MG63 (cell line): ENCODE data around the gene TCF3. TPM values are rescaled to one million over a fixed set of nuclear protein-coding genes. Genes with fewer than 3 reads are reported as not detected.
"Not testable (repeated sequence)": the region's sequence is repeated elsewhere in the genome, so short reads cannot be mapped to it uniquely, and the experiment has no call there.

Experiments used
- DNase-seq: peaks from one replicate; pipeline ENCODE4 v3.0.0-alpha.2; 2020
- H3K27me3 ChIP-seq: fragments of 250-450 bp; sonication (Bioruptor Pico); 2 replicates; pipeline ENCODE4 v1.5.1; 2020; ENCODE audit warnings: mild to moderate bottlenecking, moderate library complexity
- H3K36me3 ChIP-seq: fragments of 250-450 bp; sonication (Bioruptor Pico); 2 replicates; pipeline ENCODE4 v1.5.1; 2020; ENCODE audit warnings: mild to moderate bottlenecking, moderate library complexity
- H3K4me3 ChIP-seq: fragments of 250-450 bp; sonication (Bioruptor Pico); 2 replicates; pipeline ENCODE4 v1.5.1; 2020; ENCODE audit warnings: mild to moderate bottlenecking, moderate library complexity
- H3K9me3 ChIP-seq: fragments of 250-450 bp; sonication (Bioruptor Pico); 2 replicates; pipeline ENCODE4 v1.5.1; 2020; ENCODE audit warnings: mild to moderate bottlenecking, moderate library complexity
- total RNA-seq: library from RNA; depleted of rRNA; stranded (reverse); fragments of >200 nt; shearing (Covaris generic); gene quantifications from 2 replicates; pipeline ENCODE4 v1.2.3, GENCODE V29; 2014; ENCODE audit warnings: low replicate concordance

Gene TCF3
- total RNA-seq, 1 experiment from 2014 or later, result 135 TPM

DNA sequence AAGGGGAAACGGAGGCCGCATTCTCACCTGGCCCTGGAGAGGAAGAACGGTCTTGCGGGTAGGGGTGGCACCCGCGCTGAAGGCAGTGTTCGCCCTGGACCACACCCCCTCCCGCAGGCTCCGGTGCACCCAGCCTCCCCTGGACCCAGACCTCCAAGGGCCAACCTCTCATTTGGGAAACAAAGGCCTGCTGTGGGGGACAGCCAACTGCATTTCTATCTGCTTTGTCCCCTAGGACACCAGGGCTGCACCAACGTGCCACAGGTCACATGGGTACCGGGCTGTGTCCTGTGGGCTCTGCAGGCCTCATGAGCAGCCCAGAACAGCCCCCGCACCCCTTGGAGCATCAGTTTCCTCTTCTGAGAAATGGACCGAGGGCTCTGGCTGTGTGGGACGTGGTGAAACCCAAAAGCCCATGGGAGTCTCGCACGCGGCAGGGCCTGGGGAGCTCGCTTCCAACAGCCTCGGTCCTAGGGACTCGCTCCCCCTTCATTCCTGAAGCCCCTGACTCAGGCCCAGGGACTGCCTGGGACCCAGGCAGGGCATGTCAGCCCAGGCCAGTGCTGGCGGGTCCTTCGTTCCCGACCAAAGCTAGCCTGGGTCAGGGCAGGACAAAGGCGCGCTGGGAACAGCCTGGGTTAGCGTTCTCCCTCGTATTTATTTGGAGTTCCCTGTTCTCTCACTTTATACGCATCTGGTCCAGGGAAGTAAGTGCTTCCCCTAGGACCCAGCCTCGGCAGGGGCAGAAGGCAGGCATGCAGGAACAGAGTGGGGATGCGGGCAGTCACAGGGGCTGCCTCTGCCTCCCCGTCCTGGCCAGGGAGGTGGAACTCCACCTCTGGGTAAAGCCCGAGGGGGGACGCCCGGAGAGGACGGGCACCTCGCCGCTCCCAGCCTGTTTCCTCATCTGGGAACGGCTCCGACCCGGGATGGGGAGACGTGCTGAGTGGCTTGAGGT lies 4.6 kb downstream of the TCF3 start:
- Histone ChIP-seq H3K9me3 (no peaks in the 10 kb centered on the region), H3K36me3 (peaks cover 10% of the 10 kb centered on the region; the same call in 1 of the 2 replicates), H3K27me3 (no peaks in the 10 kb centered on the region), H3K4me3 (no peak overlapping the region)
- DNase-seq, result no peak

DNA sequence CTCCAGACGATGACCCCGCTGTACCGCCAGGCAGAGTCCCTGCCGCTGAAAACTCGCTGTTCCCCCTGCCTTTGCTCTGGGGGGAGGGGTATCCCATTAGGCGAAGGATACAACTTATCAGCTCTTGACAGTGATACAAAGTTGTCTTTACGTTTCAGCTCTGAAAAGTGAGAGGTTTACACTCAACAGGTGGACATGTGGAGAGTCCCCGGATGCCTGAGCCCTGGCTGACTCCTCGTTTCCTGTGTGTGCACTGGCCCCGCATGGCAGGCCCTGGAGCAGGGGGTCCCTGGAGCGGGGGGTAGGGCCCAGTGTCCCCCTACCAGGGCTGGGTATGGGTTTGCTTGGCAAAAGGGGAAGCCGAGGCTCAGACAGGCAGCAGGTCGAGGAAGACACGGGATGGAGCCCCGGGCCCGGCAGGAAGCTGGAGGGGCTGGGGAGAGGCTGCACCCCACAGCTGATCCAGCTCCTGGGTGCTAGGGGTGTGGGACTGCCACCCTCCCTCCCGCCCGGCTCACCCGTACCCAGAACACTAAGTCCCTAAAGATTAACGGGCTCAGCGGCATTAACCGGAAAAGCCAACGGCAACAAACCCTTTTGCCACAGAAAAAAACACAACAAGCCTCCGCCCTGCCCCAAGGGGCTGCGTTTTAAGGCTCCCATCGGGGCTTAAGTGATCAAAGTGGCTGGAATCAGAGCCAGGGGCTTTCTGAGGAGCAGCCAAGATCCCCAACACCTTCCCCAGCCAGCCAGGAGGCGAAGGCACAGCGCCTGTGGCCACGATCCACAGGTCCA lies 5.6 kb downstream of the TCF3 start:
- Histone ChIP-seq H3K9me3 (no peaks in the 10 kb centered on the region), H3K4me3 (no peak overlapping the region), H3K36me3 (peaks cover 10% of the 10 kb centered on the region; the same call in 1 of the 2 replicates), H3K27me3 (no peaks in the 10 kb centered on the region)
- no peak for DNase-seq

DNA sequence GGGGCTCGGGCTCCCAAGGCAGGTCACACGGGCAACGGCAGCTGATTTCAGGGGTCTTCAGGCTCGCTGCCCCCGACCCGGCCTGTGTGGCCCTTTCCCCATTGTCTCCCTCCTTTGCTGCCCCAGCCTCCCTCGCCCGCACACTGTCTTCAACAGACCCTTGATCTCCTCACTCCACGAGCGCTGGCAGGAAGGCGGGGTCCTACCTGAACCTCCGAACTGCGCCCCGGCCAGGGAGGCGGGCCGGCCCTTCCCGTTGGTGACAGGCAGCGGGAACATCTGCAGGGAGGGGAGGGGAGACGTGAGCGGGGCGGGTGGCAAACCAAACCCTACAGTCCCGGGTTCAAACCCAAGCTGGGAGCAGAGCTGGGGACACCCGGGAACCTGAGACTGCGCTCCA lies 6.3 kb downstream of the TCF3 start:
- H3K36me3 ChIP-seq, result peaks cover 10% of the 10 kb centered on the region; the same call in 1 of the 2 replicates
- no peak overlapping the region for H3K4me3 ChIP-seq
- DNase-seq, result no peak
- no peaks in the 10 kb centered on the region for H3K27me3 ChIP-seq
- H3K9me3 ChIP-seq, result no peaks in the 10 kb centered on the region

DNA sequence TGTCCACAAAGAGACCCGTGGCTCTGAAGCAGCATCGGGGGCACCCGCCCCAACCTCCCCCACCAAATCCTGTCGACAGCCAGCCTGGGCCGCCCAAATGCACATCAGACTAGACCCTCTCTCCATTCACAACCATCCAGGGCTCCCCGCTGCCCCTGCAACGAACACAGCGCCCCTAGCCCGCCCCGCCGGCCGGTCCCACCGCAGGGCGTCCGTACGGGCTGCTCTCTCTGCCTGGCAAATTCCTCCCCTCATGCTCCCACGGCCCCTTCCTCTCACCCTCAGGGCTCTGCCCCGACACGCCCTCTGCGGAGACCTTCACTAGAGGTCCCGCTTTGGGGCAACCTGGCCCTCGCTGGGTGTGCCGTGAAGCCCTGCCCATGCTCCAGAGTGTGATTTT lies 7.1 kb downstream of the TCF3 start:
- H3K9me3 ChIP-seq, result no peaks in the 10 kb centered on the region
- no peaks in the 10 kb centered on the region for H3K27me3 ChIP-seq
- no peak overlapping the region for H3K4me3 ChIP-seq
- peaks cover 10% of the 10 kb centered on the region; the same call in 1 of the 2 replicates for H3K36me3 ChIP-seq
- no peak for DNase-seq

DNA sequence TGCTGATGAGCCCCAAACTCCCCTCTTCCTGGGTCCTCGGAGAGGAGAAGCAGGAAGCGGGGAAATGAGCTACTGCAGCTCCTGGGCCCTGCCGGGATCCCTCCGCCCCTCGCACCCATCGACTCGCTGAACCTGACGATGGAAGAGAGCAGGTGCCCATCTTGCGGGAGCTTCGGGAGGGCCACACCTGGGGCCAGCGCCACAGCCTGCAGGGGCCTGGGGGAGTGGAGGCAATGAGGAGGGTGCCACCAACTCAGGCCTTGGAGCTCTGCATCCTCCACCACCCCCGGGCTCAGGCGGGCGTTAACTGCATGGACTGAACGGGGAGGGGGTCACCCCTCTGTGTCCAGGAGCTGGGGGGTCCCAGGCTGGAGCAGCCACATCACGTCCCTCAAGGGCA lies 8.3 kb downstream of the TCF3 start:
- no peaks in the 10 kb centered on the region for H3K27me3 ChIP-seq
- H3K4me3 ChIP-seq, result no peak overlapping the region
- H3K9me3 ChIP-seq, result no peaks in the 10 kb centered on the region
- no peak for DNase-seq
- H3K36me3 ChIP-seq, result peaks cover 6% of the 10 kb centered on the region

DNA sequence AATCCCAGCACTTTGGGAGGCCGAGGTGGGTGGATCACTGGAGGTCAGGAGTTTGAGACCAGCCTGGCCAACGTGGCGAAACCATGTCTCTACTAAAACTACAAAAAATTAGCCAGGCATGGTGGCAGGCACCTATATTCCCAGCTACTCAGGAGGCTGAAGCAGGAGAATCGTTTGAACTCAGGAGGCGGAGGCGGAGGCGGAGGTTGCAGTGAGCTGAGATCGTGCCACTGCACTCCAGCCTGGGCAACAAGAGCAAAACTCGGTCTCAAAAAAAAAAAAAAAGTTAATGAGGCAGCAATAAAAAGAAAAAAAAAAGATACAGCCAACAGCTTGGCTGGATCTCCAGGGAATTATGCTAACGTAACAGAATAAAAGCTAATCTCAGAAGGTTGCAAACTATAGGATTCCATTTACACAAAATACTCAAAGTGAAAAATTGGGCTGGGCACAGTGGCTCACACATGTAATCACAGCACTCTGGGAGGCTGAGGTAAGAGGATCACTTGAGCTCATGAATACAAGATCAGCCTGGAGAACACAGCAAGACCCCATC lies 11.4 kb downstream of the TCF3 start:
- H3K9me3 ChIP-seq, H3K27me3 ChIP-seq, DNase-seq, H3K4me3 ChIP-seq: not testable (repeated sequence)
- H3K36me3 ChIP-seq, result peaks cover 29% of the 10 kb centered on the region

DNA sequence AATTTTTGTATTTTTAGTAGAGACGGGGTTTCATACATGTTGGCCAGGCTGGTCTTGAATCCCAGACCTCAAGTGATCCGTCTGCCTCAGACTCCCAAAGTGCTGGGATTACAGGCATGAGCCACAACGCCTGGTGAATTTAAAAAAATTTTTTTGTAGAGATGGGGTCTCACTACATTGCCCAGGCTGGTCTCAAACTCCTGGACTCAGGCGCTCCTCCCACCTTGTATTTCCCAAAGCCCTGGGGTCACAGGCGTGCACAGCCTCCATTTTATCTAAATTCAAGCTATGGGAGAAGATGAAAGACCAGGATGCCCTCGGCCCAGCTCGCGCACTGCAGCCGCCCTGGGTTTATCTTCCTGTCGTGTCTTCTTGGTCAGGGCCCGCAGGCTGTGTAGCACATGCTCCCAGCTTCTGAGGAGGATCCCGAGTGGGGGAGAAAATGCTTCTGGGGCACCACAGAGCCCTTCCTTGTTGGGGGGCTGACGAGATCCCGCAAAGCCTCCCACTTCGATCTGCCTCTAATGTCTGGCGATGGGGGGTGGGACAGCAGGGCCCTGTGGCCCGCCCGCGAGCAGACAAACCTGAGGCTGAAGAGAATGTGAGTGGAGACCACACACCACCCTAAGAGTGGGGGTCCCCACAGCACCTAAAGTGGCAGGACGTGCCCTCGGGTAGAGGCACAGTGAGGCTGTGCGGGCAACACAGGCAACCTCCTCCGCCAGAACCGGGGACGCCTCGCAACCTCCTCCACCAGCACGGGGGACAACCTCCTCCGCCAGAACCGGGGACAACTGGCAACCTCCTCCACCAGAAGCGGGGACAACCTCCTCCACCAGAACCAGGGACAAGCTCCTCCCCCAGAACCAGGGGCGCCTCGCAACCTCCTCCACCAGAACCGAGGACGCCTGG lies 15.8 kb downstream of the TCF3 start:
- Histone ChIP-seq H3K9me3 (no peaks in the 10 kb centered on the region; the same call in 1 of the 2 replicates), H3K36me3 (peaks cover 45% of the 10 kb centered on the region), H3K4me3 (no peak overlapping the region), H3K27me3 (no peaks in the 10 kb centered on the region)
- no peak for DNase-seq

DNA sequence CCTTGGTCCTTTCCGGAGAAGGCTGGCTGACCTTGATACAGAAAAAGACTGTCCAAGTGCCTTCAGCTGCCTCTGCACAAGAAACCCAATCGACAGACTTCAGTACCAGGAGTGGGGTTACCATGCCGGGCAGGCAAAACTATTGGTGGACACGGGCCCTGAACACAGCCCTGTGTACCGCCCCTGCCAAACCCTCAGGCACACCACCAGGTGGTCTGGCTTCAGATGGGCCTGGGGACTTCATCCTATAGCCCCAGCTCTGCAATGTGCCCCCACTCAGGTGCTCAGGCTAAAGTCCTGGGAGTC lies 17.5 kb downstream of the TCF3 start:
- no peak for DNase-seq

DNA sequence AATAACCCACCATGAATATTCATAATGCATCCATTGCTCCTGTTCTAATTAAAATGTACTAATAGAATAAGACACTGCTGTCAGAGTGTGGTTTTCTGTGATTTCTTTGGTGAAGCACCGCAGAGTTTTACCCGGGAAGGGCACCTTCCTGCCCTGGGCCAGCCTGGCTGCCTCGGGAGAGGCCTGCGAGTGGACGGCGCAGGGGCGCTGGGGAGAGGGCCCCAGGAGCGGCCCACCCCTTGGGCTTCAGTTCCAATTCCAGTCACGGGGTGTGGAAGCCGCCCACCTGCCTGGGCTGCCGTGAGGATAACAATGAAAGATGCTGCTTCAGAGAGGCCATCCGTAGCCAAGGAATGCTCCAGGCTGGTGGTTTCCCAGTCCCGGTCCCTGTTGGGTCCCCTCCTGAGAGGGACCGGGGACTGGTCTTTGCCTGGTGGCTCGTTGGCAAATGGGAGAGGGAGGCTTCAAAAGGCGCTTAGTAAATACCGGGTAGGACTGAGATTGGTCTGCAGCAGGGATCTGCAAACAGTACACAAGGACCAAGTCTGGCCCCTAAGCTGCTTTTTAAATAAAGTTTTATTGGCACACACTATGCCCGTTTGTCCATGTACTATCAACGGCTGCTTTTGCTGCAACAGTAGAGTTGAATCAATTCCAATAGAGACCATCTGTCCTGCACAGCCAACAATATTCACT lies 18.0 kb downstream of the TCF3 start:
- Histone ChIP-seq H3K4me3 (no peak overlapping the region), H3K36me3 (peaks cover 45% of the 10 kb centered on the region), H3K27me3 (no peaks in the 10 kb centered on the region), H3K9me3 (no peaks in the 10 kb centered on the region; the same call in 1 of the 2 replicates)
- DNase-seq, result no peak

More for the DNA sequence above, 17.5 kb downstream of the TCF3 start:
- H3K9me3 ChIP-seq, result no peaks in the 10 kb centered on the region; the same call in 1 of the 2 replicates
- no peak overlapping the region for H3K4me3 ChIP-seq
- no peaks in the 10 kb centered on the region for H3K27me3 ChIP-seq
- peaks cover 45% of the 10 kb centered on the region for H3K36me3 ChIP-seq

DNA sequence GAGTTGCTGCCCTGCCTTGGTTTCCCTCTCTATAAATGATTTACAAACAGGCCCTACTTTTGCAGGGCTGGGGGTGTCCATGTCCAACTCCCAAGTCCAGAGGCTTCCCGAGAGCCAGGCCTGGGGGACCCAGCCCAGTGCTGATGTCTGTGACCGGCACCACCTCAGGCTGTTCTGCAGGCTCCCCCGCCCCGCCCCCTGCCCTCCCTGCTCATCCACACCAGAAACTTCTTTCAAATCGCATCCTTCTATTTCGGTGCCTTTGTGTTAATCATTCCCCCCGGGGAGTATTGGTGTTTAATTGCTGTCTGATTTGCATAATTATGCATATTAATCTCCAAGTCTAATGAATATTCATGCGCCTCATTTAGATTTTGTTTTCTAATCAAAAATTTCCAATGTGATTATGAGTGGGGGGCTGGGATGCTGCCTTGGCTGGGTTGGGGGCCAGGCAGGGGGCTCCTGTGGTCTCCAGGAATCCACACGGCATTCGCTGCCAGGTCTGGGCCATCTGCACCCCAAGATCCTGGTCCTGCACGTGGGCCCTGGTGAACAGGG lies 19.1 kb downstream of the TCF3 start:
- peaks cover 35% of the 10 kb centered on the region for H3K36me3 ChIP-seq
- no peaks in the 10 kb centered on the region; the same call in 1 of the 2 replicates for H3K9me3 ChIP-seq
- no peaks in the 10 kb centered on the region for H3K27me3 ChIP-seq
- no peak overlapping the region for H3K4me3 ChIP-seq
- no peak for DNase-seq

DNA sequence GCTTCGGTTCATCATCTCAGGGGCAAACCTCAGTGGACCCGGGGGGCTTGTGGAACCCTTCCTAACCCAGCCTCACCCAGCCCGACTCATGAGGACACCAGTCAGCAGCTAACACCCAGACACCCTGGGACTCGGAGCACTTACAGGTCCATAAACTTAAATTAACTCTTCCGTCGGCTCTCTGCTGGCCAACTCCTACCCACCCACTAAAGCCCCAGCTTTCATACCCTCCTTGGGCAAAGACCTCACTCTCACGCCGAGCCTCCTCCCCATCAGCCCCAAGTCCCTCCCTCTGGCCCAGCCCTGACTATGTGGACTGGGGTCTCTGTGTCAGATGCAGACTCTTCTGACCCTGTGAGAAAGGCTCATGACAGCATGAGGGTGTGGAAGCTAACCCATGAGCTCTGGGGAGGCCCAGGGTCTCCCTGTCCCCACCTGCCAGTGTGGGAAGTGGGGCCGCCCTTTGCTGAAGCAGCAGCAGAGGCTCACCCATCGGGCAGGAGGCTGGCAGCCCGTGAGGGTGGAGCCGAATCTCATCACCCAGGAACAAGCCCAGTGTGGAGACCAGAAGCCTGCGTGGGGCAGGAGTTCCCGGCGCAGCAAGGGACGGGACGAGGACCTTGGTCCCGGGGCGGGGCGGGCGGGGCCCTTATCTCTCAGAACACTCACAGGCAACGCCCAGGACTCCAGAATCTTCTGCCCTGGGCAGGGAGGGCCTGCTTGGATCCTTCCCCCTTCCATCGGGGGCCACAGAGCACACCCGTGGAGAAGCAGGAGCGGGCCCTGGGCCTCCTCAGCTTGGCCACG lies 19.8 kb downstream of the TCF3 start:
- Histone ChIP-seq H3K36me3 (peaks cover 28% of the 10 kb centered on the region), H3K27me3 (no peaks in the 10 kb centered on the region), H3K9me3 (no peaks in the 10 kb centered on the region; the same call in 1 of the 2 replicates), H3K4me3 (no peak overlapping the region)
- DNase-seq, result no peak

DNA sequence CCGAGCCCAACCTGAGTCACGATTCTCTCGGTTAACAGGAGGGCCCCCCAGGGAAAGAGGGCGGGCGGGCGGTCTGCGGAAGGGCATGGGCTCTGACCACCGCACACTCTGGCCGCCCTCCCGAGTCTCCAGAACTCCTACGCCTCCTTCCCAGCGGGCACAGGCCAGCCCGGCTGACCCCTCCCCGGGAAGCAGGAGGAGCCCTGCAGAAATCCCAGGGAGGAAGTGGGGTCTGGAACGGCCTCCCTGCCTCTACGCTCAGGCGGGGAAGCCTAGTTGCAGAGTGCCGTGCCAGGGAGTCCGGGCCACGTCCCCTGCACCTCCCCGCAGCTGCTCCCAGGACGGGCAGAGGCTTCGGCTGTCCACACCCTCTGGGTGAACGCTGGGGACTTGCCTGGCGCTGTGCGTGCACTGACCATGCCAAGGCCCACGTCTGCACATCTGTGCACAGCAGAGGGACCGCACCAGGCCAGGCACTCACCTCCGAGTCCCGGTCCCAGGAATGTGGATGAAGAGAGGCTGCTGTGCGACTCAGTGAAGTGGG lies 20.8 kb downstream of the TCF3 start:
- DNase-seq, result no peak
- no peak overlapping the region for H3K4me3 ChIP-seq
- H3K27me3 ChIP-seq, result no peaks in the 10 kb centered on the region
- peaks cover 23% of the 10 kb centered on the region for H3K36me3 ChIP-seq
- H3K9me3 ChIP-seq, result no peaks in the 10 kb centered on the region; the same call in 1 of the 2 replicates

DNA sequence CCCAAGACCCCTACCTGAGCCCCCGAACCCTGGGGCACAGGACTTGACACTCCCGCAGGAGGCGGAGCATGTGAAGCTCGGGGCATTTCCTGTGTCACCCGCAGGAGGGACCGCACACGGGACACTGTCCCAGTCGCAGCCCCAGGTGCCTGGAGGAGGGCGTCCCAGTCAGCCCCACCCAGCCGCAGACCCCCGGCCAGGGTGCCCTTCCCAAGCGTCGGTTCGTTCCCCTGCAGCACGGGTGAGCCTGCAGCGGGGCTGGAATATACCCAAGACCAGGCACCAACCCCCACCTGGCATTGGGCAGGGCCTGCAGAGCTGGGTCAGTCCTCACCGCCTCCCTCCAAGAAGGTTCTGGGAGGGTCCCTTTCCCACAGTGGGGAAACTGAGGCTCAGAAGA lies 21.6 kb downstream of the TCF3 start:
- no peak overlapping the region for H3K4me3 ChIP-seq
- H3K9me3 ChIP-seq, result no peaks in the 10 kb centered on the region; the same call in 1 of the 2 replicates
- H3K36me3 ChIP-seq, result peaks cover 15% of the 10 kb centered on the region
- no peaks in the 10 kb centered on the region for H3K27me3 ChIP-seq
- no peak for DNase-seq

DNA sequence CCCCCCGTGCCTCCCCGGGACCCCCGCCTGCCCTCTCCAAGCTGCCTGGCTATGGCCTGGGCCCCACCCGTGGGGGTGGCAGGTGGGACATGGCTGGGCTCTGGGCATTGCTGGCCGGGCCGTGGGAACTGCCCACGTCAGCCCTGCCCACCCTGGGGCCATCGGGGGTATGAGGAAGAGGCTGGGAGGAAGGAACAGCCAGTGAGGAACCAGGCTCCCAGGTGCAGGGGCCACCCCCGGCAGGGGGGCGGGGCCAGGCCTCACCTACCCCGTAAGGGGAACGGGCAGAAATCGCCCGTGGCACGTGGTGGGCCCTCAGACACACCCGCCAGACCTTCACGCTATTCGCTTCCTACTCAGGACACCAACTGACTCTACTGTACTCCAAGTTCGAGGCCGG lies 22.4 kb downstream of the TCF3 start:
- Histone ChIP-seq H3K4me3 (no peak overlapping the region), H3K9me3 (no peaks in the 10 kb centered on the region; the same call in 1 of the 2 replicates), H3K27me3 (no peaks in the 10 kb centered on the region), H3K36me3 (peaks cover 8% of the 10 kb centered on the region)
- DNase-seq, result no peak
